ENCODE results near the gene NEURL3.
"Not testable (repeated sequence)": the region's sequence is repeated elsewhere in the genome, so short reads cannot be mapped to it uniquely, and the experiment has no call there.

Gene NEURL3

GRCh38 chr2:96505231-96505889, at the start of gene NEURL3:
Gene NEURL3, minus strand, starts transcription at chr2:96505357. Its CDS starts 71 bp downstream, at chr2:96505286.
- DNase-seq: peak; percentile 69

- peak; percentile 55 for DNase-seq
These were observed 49.4 kb upstream of the NEURL3 start for GRCh38 chr2:96554293-96555145.

- DNase-seq: not testable (repeated sequence)
These were observed 48.8 kb upstream of the NEURL3 start for GRCh38 chr2:96553957-96554292.

GRCh38 chr2:96553176-96553956, 48.2 kb upstream of the NEURL3 start:
- DNase-seq: no peak

- no peak for DNase-seq
These were observed 47.4 kb upstream of the NEURL3 start for GRCh38 chr2:96552315-96553175.

GRCh38 chr2:96551605-96552314, 46.6 kb upstream of the NEURL3 start:
- no peak for DNase-seq

- no peak for DNase-seq
These were observed 45.8 kb upstream of the NEURL3 start for GRCh38 chr2:96550787-96551604.

GRCh38 chr2:96549967-96550786, 45.0 kb upstream of the NEURL3 start:
- DNase-seq: no peak

- no peak for DNase-seq
These were observed 44.3 kb upstream of the NEURL3 start for GRCh38 chr2:96549466-96549785.

GRCh38 chr2:96548558-96549465, 43.7 kb upstream of the NEURL3 start:
- DNase-seq: no peak

- peak; percentile 23 for DNase-seq
These were observed 42.6 kb upstream of the NEURL3 start for GRCh38 chr2:96547731-96548171.

- no peak for DNase-seq
These were observed 42.1 kb upstream of the NEURL3 start for GRCh38 chr2:96547203-96547641.

- no peak for DNase-seq
These were observed 41.6 kb upstream of the NEURL3 start for GRCh38 chr2:96546797-96547196.

GRCh38 chr2:96546321-96546720, 41.2 kb upstream of the NEURL3 start:
- no peak for DNase-seq

GRCh38 chr2:96542357-96542977, 37.3 kb upstream of the NEURL3 start:
- no peak for DNase-seq

GRCh38 chr2:96541398-96542152, 36.4 kb upstream of the NEURL3 start:
- peak; percentile 55 for DNase-seq

- DNase-seq: peak; percentile 93
These were observed 35.0 kb upstream of the NEURL3 start for GRCh38 chr2:96540136-96540535.

Data from EL (cell line).